Kasumi-1 (cell line): ENCODE results near the gene BICDL2.
"Not testable (repeated sequence)": the region's sequence is repeated elsewhere in the genome, so short reads cannot be mapped to it uniquely, and the experiment has no call there.

Experiments used
- DNase-seq, 2 experiments: peaks; one replicate each; lab custom pipeline; 2025; lab: John Stamatoyannopoulos, UW

Gene BICDL2

GRCh38 chr16:3063625-3064386 is 27.1 kb upstream of the BICDL2 start:
- DNase-seq: no peak

GRCh38 chr16:3062553-3062952 is 25.8 kb upstream of the BICDL2 start:
- no peak for DNase-seq

- DNase-seq: no peak
Measured at GRCh38 chr16:3060339-3061127, 23.8 kb upstream of the BICDL2 start.

GRCh38 chr16:3059723-3060242 is 23.0 kb upstream of the BICDL2 start:
- DNase-seq: no peak

GRCh38 chr16:3059041-3059722 is 22.4 kb upstream of the BICDL2 start:
- DNase-seq: peak; percentile 21 to 48

GRCh38 chr16:3058139-3059030 is 21.6 kb upstream of the BICDL2 start:
- DNase-seq: peak; percentile 10 to 18

GRCh38 chr16:3057181-3058138 is 20.7 kb upstream of the BICDL2 start:
- no peak for DNase-seq

GRCh38 chr16:3056336-3057180 is 19.8 kb upstream of the BICDL2 start:
- no peak for DNase-seq

- not testable (repeated sequence) for DNase-seq
Measured at GRCh38 chr16:3055734-3056115, 19.0 kb upstream of the BICDL2 start.

GRCh38 chr16:3054965-3055733 is 18.4 kb upstream of the BICDL2 start:
- DNase-seq: peak; percentile 84 to 87

- not testable (repeated sequence) for DNase-seq
Measured at GRCh38 chr16:3053330-3053710, 16.6 kb upstream of the BICDL2 start.

GRCh38 chr16:3052571-3053329 is 16.0 kb upstream of the BICDL2 start:
- not testable (repeated sequence) for DNase-seq

GRCh38 chr16:3051494-3051893 is 14.8 kb upstream of the BICDL2 start:
- no peak for DNase-seq

GRCh38 chr16:3051009-3051408 is 14.3 kb upstream of the BICDL2 start:
- DNase-seq: no peak

GRCh38 chr16:3050487-3050886 is 13.7 kb upstream of the BICDL2 start:
- DNase-seq: no peak

GRCh38 chr16:3049921-3050481 is 13.3 kb upstream of the BICDL2 start:
- no peak for DNase-seq

GRCh38 chr16:3047387-3047720 is 10.6 kb upstream of the BICDL2 start:
- no peak for DNase-seq
